Muscle layer of duodenum (tissue), 2 donors: ENCODE results near the gene CBX6.
"Not testable (repeated sequence)": the region's sequence is repeated elsewhere in the genome, so short reads cannot be mapped to it uniquely, and the experiment has no call there.

Experiments used
- H3K27ac ChIP-seq: one replicate; pipeline ENCODE4 v1.7.0; 2013; ENCODE audit warnings: mild to moderate bottlenecking, low read length
- H3K27me3 ChIP-seq: one replicate; pipeline ENCODE4 v1.7.0; 2013; ENCODE audit warnings: low read depth, mild to moderate bottlenecking, control low read depth, low read length
- H3K36me3 ChIP-seq, 2 donors: one replicate each; pipeline ENCODE4 v1.7.0; 2013; ENCODE audit warnings: low read length in 2 of 2, control low read depth in 1 of 2, mild to moderate bottlenecking in 1 of 2; ENCODE audit not compliant: insufficient read depth in 2 of 2, control insufficient read depth in 1 of 2
- H3K4me1 ChIP-seq, 2 donors: one replicate each; pipeline ENCODE4 v1.7.0; 2013; ENCODE audit warnings: low read length in 2 of 2, mild to moderate bottlenecking in 2 of 2, control low read depth in 1 of 2, moderate library complexity in 1 of 2; ENCODE audit not compliant: insufficient read depth in 2 of 2, control insufficient read depth in 1 of 2
- H3K4me3 ChIP-seq, 2 donors: one replicate each; pipeline ENCODE4 v1.7.0; 2013; ENCODE audit warnings: low read length in 2 of 2, low read depth in 1 of 2, mild to moderate bottlenecking in 1 of 2
- H3K9me3 ChIP-seq, 2 donors: one replicate each; pipeline ENCODE4 v1.7.0; 2013; ENCODE audit warnings: low read length in 2 of 2, control low read depth in 1 of 2, mild to moderate bottlenecking in 1 of 2; ENCODE audit not compliant: control insufficient read depth in 1 of 2
- donor health status: healthy.

CBX6 gene

DNA sequence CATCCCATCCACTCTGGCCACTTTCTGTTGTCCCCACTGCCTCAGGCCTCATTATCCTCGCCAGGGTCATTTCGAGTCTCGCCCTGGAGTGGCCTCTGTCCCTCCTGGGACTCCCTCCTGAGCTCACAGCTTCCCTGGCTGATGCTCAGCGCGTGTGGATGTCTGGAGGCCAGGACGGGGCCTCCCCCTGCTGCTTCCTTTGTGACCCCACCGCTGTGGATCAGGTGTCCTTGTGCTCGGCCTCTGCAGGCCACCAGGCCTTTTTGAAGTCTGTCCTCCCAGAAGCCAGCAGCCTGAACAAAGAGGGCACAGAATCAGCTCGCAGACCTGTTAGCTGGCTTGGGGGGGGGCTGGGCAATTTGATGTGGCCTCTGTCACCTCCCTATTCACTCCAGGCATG, 13.5 kb downstream of the CBX6 start:
- H3K4me3 ChIP-seq = no peak overlapping the region
- peaks cover 0 to 18% of the 10 kb centered on the region in 2 donors for H3K4me1 ChIP-seq
- H3K36me3 ChIP-seq = no peaks in the 10 kb centered on the region
- no peaks in the 10 kb centered on the region for H3K27me3 ChIP-seq
- H3K27ac ChIP-seq = no peak overlapping the region
- no peaks in the 10 kb centered on the region for H3K9me3 ChIP-seq

DNA sequence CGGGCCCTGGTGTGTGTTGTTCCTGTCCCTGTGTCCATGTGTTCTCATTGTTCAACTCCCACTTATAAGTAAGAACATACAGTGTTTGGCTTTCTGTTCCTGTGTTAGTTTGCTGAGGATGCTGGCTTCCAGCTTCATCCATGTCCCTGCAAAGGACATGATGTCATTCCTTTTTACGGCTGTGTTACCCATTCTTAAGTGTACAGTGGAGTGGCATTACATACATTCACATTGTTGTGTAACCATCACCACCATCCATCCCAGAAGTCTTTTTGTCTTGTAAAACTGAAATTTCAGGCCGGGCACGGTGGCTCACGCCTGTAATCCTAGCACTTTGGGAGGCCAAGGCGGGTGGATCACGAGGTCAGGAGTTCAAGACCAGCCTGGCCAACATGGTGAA, 17.5 kb downstream of the CBX6 start:
- not testable (repeated sequence) for H3K4me1 ChIP-seq, H3K36me3 ChIP-seq, H3K9me3 ChIP-seq, H3K4me3 ChIP-seq, H3K27me3 ChIP-seq, H3K27ac ChIP-seq

GRCh38 chr22:38853883-38854282, 18.1 kb downstream of the CBX6 start:
- H3K27ac ChIP-seq, H3K4me1 ChIP-seq, H3K27me3 ChIP-seq, H3K9me3 ChIP-seq, H3K4me3 ChIP-seq, H3K36me3 ChIP-seq: not testable (repeated sequence)

DNA sequence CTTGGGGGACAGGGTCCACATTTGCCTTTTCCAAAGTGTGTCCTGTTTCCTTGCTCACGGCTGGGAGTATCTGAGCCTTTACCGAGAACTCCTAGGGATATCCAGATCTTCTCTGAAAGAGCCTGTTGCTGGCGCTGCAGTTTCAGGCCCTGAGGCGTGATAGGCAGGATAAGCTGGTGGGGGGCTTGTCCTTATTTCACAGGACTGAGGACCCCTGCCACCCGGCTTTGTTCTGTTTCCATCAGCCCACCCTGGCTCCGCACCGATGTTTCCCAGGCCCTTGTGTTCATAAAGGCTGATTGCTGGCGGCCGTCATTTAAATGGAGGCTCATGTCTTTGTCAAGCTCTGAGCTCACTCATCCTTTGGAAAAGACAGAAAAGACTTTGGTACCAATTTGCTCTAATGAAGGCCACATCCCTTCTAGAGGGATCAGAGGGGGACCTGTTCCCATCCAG, 18.8 kb downstream of the CBX6 start:
- Histone ChIP-seq H3K27me3 (no peaks in the 10 kb centered on the region), H3K4me1 (no peaks in the 10 kb centered on the region), H3K4me3 (no peak overlapping the region), H3K9me3 (no peaks in the 10 kb centered on the region), H3K27ac (no peak overlapping the region), H3K36me3 (no peaks in the 10 kb centered on the region)

DNA sequence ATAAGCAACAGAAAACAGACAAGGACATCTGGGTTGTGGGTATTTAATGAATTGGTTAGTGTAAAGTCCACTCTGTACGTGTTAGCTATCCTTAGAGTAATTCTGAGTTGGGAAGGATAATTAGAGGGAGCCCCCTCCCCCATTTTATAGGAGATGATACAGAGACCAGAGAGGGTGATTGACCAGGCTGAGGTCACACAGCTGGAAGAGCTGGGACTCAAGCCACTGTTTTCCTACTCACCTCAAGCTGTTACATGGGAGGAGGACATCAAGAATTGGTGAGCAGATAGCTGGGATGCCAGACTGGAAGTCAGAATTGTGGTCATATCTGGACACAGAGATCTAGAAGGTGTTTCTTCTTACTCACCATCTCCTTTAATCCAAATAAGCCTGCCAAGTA, 19.5 kb downstream of the CBX6 start:
- Histone ChIP-seq H3K9me3 (no peaks in the 10 kb centered on the region), H3K36me3 (no peaks in the 10 kb centered on the region), H3K27me3 (no peaks in the 10 kb centered on the region), H3K4me1 (no peaks in the 10 kb centered on the region), H3K4me3 (no peak overlapping the region), H3K27ac (no peak overlapping the region)

DNA sequence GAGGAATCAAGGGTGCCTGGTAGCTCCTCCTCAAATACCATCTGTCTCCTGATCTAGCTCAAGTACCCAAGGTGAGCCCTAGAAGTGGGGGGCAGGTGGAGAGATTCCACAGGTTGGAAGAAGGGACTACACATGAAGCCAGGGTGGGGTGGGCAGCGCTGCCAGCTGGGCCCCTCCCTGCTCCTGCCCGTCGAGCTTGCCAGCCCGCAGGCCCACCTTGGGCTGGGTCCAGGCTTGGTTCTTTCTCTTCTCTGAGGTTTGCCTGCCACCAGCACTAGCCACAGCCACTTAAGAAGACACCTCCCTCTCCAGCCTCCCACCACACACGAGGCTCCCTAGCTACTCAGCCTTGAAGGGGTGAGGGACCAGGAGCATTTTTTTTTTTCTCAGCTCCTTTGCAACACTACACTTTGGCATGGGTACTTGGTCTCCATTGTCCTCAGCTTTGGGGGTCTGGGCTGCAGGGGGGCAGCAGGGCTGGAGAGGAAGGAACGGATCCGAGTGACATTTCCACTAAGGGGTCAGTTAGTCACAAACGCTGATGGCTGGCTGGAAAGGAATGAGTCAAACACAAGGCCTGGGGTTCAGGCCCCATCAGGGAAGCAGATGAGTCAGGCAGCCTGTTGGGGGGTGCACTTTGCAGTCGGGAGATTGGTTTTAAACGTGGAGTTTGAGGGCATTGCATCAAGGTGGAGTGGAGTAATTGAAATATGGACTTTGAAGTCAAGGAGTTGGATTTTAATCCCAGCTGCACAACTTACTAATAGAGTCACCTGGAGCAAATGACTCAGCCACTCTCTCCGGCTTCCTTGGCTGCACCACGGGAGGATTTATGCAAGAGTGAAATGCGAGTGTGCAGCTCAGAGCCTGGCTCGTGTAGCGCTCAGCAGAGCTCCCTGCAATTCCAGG, 20.8 kb downstream of the CBX6 start:
- H3K27me3 ChIP-seq = no peaks in the 10 kb centered on the region
- H3K4me3 ChIP-seq = no peak overlapping the region
- no peaks in the 10 kb centered on the region for H3K9me3 ChIP-seq
- H3K27ac ChIP-seq = no peak overlapping the region
- no peaks in the 10 kb centered on the region for H3K4me1 ChIP-seq
- H3K36me3 ChIP-seq = no peaks in the 10 kb centered on the region

DNA sequence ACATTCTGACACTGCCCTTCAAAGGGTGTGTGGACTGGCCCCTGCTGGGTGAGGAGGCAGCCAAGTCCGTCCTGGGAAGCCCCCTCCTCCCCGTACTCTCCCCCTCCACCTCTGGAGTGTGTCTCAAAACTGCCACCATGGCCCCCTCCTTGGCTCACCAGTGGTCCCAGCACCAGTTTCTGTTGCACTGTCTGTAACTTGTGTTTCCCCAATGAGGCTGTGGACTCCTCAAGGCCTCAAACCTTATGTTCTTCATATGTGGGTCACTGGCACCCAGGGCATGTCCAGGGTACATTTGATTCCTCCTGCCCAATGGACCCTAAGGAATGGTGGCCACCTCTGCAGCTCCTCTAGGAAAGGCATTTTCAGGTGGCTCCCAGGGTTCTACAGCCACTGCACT, 21.6 kb downstream of the CBX6 start:
- no peaks in the 10 kb centered on the region for H3K4me1 ChIP-seq
- no peaks in the 10 kb centered on the region for H3K36me3 ChIP-seq
- H3K27me3 ChIP-seq = no peaks in the 10 kb centered on the region
- no peak overlapping the region for H3K4me3 ChIP-seq
- H3K9me3 ChIP-seq = no peaks in the 10 kb centered on the region
- no peak overlapping the region for H3K27ac ChIP-seq

- no peaks in the 10 kb centered on the region for H3K9me3 ChIP-seq
- no peaks in the 10 kb centered on the region for H3K27me3 ChIP-seq
- H3K36me3 ChIP-seq = no peaks in the 10 kb centered on the region
- no peaks in the 10 kb centered on the region for H3K4me1 ChIP-seq
- no peak overlapping the region for H3K27ac ChIP-seq
- H3K4me3 ChIP-seq = no peak overlapping the region
These were observed 22.2 kb downstream of the CBX6 start for GRCh38 chr22:38849811-38850210.

DNA sequence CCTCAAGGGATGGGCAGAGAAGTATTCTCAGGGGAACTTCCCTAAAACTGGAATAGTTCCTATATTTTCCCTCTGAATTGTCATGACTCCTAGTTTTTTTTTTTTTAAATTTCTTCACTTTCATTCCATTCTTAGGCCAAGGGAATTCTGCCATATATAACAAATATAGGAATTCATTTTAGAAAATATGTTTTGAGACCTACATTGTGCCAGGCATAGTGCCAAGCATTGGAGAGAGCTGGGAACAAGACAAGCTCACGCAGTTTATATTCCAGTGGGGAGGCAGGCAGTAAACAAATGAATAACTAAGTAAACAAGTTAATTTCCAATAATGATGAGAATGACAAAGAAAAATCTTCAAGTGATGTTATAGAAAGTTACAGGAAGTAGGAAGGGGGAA, 25.6 kb downstream of the CBX6 start:
- Histone ChIP-seq H3K4me3 (no peak overlapping the region), H3K9me3 (no peaks in the 10 kb centered on the region), H3K36me3 (no peaks in the 10 kb centered on the region), H3K27me3 (no peaks in the 10 kb centered on the region), H3K4me1 (peaks cover 0 to 5% of the 10 kb centered on the region in 2 donors), H3K27ac (no peak overlapping the region)

- Histone ChIP-seq H3K27me3 (no peaks in the 10 kb centered on the region), H3K27ac (no peak overlapping the region)
These were observed 26.8 kb downstream of the CBX6 start for GRCh38 chr22:38845004-38845740.

DNA sequence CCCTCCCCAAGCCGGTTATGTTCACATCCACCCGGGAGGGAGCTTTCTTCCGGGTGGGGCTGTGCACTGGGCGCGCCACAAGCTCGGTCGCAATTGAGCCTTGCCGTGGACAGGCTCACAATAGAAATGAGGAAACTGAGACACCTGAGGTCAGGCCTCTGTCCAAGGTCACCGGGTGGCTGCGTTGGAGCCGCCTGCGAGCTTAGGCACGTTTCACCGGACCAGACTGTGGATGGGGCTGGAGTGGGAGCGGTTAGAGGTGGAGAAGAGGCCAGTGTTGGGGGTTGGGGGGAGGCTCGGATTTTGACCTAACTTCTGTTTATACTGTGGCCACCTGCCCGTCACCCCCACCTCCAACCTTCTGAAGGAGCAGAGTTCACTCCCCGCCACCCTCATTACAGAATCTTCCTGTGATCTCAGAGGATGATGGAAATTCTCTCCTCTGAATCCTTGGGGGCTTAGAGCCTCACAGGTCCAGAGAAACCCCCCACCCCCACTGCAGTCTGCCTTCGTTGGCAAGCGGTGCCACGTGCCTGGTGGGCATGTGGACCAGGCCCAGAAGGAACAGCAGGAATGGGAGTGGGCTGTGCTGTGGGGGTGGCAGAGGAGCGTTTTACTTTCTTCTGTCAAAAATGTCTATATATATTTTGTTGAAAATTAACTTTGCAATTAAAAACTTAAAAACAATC, 27.6 kb downstream of the CBX6 start:
- Histone ChIP-seq H3K27ac (no peak overlapping the region), H3K36me3 (no peaks in the 10 kb centered on the region), H3K27me3 (no peaks in the 10 kb centered on the region), H3K9me3 (no peaks in the 10 kb centered on the region), H3K4me1 (peaks cover 0 to 5% of the 10 kb centered on the region in 2 donors), H3K4me3 (no peak overlapping the region)

More at GRCh38 chr22:38845004-38845740, 26.8 kb downstream of the CBX6 start:
- no peaks in the 10 kb centered on the region for H3K36me3 ChIP-seq
- H3K9me3 ChIP-seq = no peaks in the 10 kb centered on the region
- H3K4me1 ChIP-seq = peaks cover 0 to 5% of the 10 kb centered on the region in 2 donors
- no peak overlapping the region for H3K4me3 ChIP-seq
